Measurements from ENCODE around the gene LACTBL1. TPM values are rescaled to one million over a fixed set of nuclear protein-coding genes. Genes with fewer than 3 reads are reported as not detected.
"Not testable (repeated sequence)": the region's sequence is repeated elsewhere in the genome, so short reads cannot be mapped to it uniquely, and the experiment has no call there.

The LACTBL1 gene
- total RNA-seq, 1 donor = not detected

- peak; percentile 85 for DNase-seq (ENCODE audit: insufficient read length, low spot score, missing footprints)
- H2AFZ ChIP-seq (ENCODE audit: low read length) = peak overlapping the region; percentile 93
Observed at GRCh38 chr1:23019863-23020625, 47.4 kb upstream of the LACTBL1 start.

GRCh38 chr1:23019094-23019862, 46.6 kb upstream of the LACTBL1 start, which contains the start of gene KDM1A:
TSS of gene KDM1A (plus strand) at chr1:23019468. CDS start at chr1:23019597, 129 bp downstream.
- Histone ChIP-seq H3K9me3 (ENCODE audit: low read depth, low read length) (no peaks in the 10 kb centered on the region), H3K27ac (ENCODE audit: low read depth, low read length) (peak within 1 kb of the TSS; percentile 89), H3K79me2 (ENCODE audit: insufficient read depth, low read length) (peaks cover 54% of the 10 kb centered on the region), H3K36me3 (ENCODE audit: insufficient read depth, low read length) (no peaks in the 10 kb centered on the region), H2AFZ (ENCODE audit: low read length) (peak within 1 kb of the TSS; percentile 99), H3K4me1 (ENCODE audit: insufficient read depth, low read length) (peaks cover 9% of the 10 kb centered on the region), H3K27me3 (ENCODE audit: insufficient read depth, low read length) (no peaks in the 10 kb centered on the region), H3K4me3 (ENCODE audit: insufficient read depth, low read length) (peak within 1 kb of the TSS; percentile 99), H3K4me2 (ENCODE audit: insufficient read depth, low read length) (peak within 1 kb of the TSS; percentile 96), H4K20me1 (ENCODE audit: insufficient read depth, low read length) (peaks cover 40% of the 10 kb centered on the region)
- peak; percentile 35 for TF ChIP-seq CTCF (IDR thresholded peaks at IDR 0.05; ENCODE audit: extremely low read depth, low read depth, low read length)
- DNase-seq (ENCODE audit: insufficient read length, low spot score, missing footprints) = peak; percentile 97

More at GRCh38 chr1:23019863-23020625, 47.4 kb upstream of the LACTBL1 start:
- Histone ChIP-seq H3K27me3 (ENCODE audit: insufficient read depth, low read length) (no peaks in the 10 kb centered on the region), H3K4me1 (ENCODE audit: insufficient read depth, low read length) (peaks cover 9% of the 10 kb centered on the region), H3K27ac (ENCODE audit: low read depth, low read length) (peak overlapping the region; percentile 89), H4K20me1 (ENCODE audit: insufficient read depth, low read length) (peaks cover 46% of the 10 kb centered on the region), H3K4me2 (ENCODE audit: insufficient read depth, low read length) (peak overlapping the region; percentile 96), H3K79me2 (ENCODE audit: insufficient read depth, low read length) (peaks cover 61% of the 10 kb centered on the region), H3K9me3 (ENCODE audit: low read depth, low read length) (no peaks in the 10 kb centered on the region), H3K36me3 (ENCODE audit: insufficient read depth, low read length) (no peaks in the 10 kb centered on the region), H3K4me3 (ENCODE audit: insufficient read depth, low read length) (peak overlapping the region; percentile 99)
- TF ChIP-seq CTCF (IDR thresholded peaks at IDR 0.05; ENCODE audit: extremely low read depth, low read depth, low read length) = no peak

GRCh38 chr1:23018661-23019093, 46.0 kb upstream of the LACTBL1 start:
- H3K4me2 ChIP-seq (ENCODE audit: insufficient read depth, low read length) = peak overlapping the region; percentile 96
- DNase-seq (ENCODE audit: insufficient read length, low spot score, missing footprints) = peak; percentile 73
- no peaks in the 10 kb centered on the region for H3K36me3 ChIP-seq (ENCODE audit: insufficient read depth, low read length)
- H4K20me1 ChIP-seq (ENCODE audit: insufficient read depth, low read length) = peaks cover 34% of the 10 kb centered on the region
- H3K27me3 ChIP-seq (ENCODE audit: insufficient read depth, low read length) = no peaks in the 10 kb centered on the region
- no peaks in the 10 kb centered on the region for H3K9me3 ChIP-seq (ENCODE audit: low read depth, low read length)
- peaks cover 9% of the 10 kb centered on the region for H3K4me1 ChIP-seq (ENCODE audit: insufficient read depth, low read length)
- peaks cover 48% of the 10 kb centered on the region for H3K79me2 ChIP-seq (ENCODE audit: insufficient read depth, low read length)
- peak overlapping the region; percentile 99 for H2AFZ ChIP-seq (ENCODE audit: low read length)
- H3K4me3 ChIP-seq (ENCODE audit: insufficient read depth, low read length) = peak overlapping the region; percentile 99
- no peak for TF ChIP-seq CTCF (IDR thresholded peaks at IDR 0.05; ENCODE audit: extremely low read depth, low read depth, low read length)
- H3K27ac ChIP-seq (ENCODE audit: low read depth, low read length) = peak overlapping the region; percentile 89

GRCh38 chr1:23013657-23014056, 41.0 kb upstream of the LACTBL1 start:
- no peak for TF ChIP-seq CTCF (IDR thresholded peaks at IDR 0.05; ENCODE audit: extremely low read depth, low read depth, low read length)
- Histone ChIP-seq H3K27me3 (ENCODE audit: insufficient read depth, low read length) (no peaks in the 10 kb centered on the region), H3K27ac (ENCODE audit: low read depth, low read length) (no peak overlapping the region), H3K4me2 (ENCODE audit: insufficient read depth, low read length) (no peak overlapping the region), H3K9me3 (ENCODE audit: low read depth, low read length) (no peaks in the 10 kb centered on the region), H3K4me1 (ENCODE audit: insufficient read depth, low read length) (peaks cover 9% of the 10 kb centered on the region), H4K20me1 (ENCODE audit: insufficient read depth, low read length) (no peaks in the 10 kb centered on the region), H3K36me3 (ENCODE audit: insufficient read depth, low read length) (no peaks in the 10 kb centered on the region), H2AFZ (ENCODE audit: low read length) (no peak overlapping the region), H3K79me2 (ENCODE audit: insufficient read depth, low read length) (no peaks in the 10 kb centered on the region), H3K4me3 (ENCODE audit: insufficient read depth, low read length) (no peak overlapping the region)
- DNase-seq (ENCODE audit: insufficient read length, low spot score, missing footprints) = no peak

- not testable (repeated sequence) for H3K4me2 ChIP-seq (ENCODE audit: insufficient read depth, low read length); DNase-seq (ENCODE audit: insufficient read length, low spot score, missing footprints); H3K27me3 ChIP-seq (ENCODE audit: insufficient read depth, low read length)
Observed at GRCh38 chr1:23010025-23010424, 37.4 kb upstream of the LACTBL1 start.

More at GRCh38 chr1:23010025-23010424, 37.4 kb upstream of the LACTBL1 start:
- H3K9me3 ChIP-seq (ENCODE audit: low read depth, low read length); H3K4me3 ChIP-seq (ENCODE audit: insufficient read depth, low read length); H3K79me2 ChIP-seq (ENCODE audit: insufficient read depth, low read length); H3K27ac ChIP-seq (ENCODE audit: low read depth, low read length); H4K20me1 ChIP-seq (ENCODE audit: insufficient read depth, low read length); H3K36me3 ChIP-seq (ENCODE audit: insufficient read depth, low read length); H3K4me1 ChIP-seq (ENCODE audit: insufficient read depth, low read length); H2AFZ ChIP-seq (ENCODE audit: low read length): not testable (repeated sequence)

Data from osteoblast (primary cell).